GM23338 (cell line): Measurements from ENCODE around the gene ERVH48-1. TPM values are rescaled to one million over a fixed set of nuclear protein-coding genes. Genes with fewer than 3 reads are reported as not detected.

Source experiments
- ATAC-seq: fragments of 200-7000 bp; cut with Tn5 transposase; 3 replicates; pipeline ENCODE4 v1.9.1; 2020
- DNase-seq: peaks from one replicate; pipeline ENCODE4 v3.0.0-alpha.2; 2015; ENCODE audit warnings: low spot score
- H2AFZ ChIP-seq: fragments of 200-600 bp; sonication (generic); 2 replicates; pipeline ENCODE4 v1.8.0; 2016; ENCODE audit warnings: antibody characterized with exemption, mild to moderate bottlenecking, moderate library complexity
- H3F3A ChIP-seq: fragments of 200-600 bp; sonication (generic); replicated peaks from 2 replicates; pipeline ENCODE4 v1.8.0; 2017; ENCODE audit warnings: antibody characterized with exemption, mixed run types, low read depth
- H3K27ac ChIP-seq: fragments of 200-600 bp; sonication (generic); 2 replicates; pipeline ENCODE4 v1.6.1; 2016; ENCODE audit warnings: low read depth
- H3K27me3 ChIP-seq: fragments of 200-600 bp; sonication (generic); 2 replicates; pipeline ENCODE4 v1.8.0; 2016; ENCODE audit warnings: mild to moderate bottlenecking, mixed run types, moderate library complexity; ENCODE audit not compliant: insufficient read depth
- H3K36me3 ChIP-seq: fragments of 200-600 bp; sonication (generic); 2 replicates; pipeline ENCODE4 v1.8.0; 2016; ENCODE audit warnings: mild to moderate bottlenecking; ENCODE audit not compliant: insufficient read depth
- H3K4me1 ChIP-seq: fragments of 200-600 bp; sonication (generic); 2 replicates; pipeline ENCODE4 v1.8.0; 2016; ENCODE audit warnings: mild to moderate bottlenecking, moderate library complexity; ENCODE audit not compliant: insufficient read depth
- H3K4me2 ChIP-seq: fragments of 200-600 bp; sonication (generic); 2 replicates; pipeline ENCODE4 v1.7.1; 2017; ENCODE audit warnings: mixed run types
- H3K4me3 ChIP-seq: fragments of 200-600 bp; sonication (generic); 2 replicates; pipeline ENCODE4 v1.6.1; 2016; ENCODE audit warnings: mixed run types
- H3K79me2 ChIP-seq: fragments of 200-600 bp; sonication (generic); replicated peaks from 2 replicates; pipeline ENCODE4 v1.8.0; 2017; ENCODE audit warnings: mild to moderate bottlenecking; ENCODE audit not compliant: insufficient read depth
- H3K9me2 ChIP-seq: fragments of 200-600 bp; sonication (generic); 2 replicates; pipeline ENCODE4 v1.8.0; 2017; ENCODE audit not compliant: insufficient read depth
- H4K20me1 ChIP-seq: fragments of 200-600 bp; sonication (generic); replicated peaks from 2 replicates; pipeline ENCODE4 v1.8.0; 2017; ENCODE audit warnings: mild to moderate bottlenecking; ENCODE audit not compliant: insufficient read depth
- H3K27ac Mint-ChIP-seq: 2 replicates; pipeline ENCODE4 v1.8.0; 2020; ENCODE audit warnings: inconsistent platforms, mild to moderate bottlenecking, moderate library complexity, mixed read lengths
- H3K27me3 Mint-ChIP-seq: 3 replicates; pipeline ENCODE4 v1.8.0; 2022; ENCODE audit warnings: low read depth, mild to moderate bottlenecking, moderate library complexity, mixed read lengths, inconsistent platforms; ENCODE audit not compliant: insufficient read depth, poor library complexity
- H3K36me3 Mint-ChIP-seq: 3 replicates; pipeline ENCODE4 v1.8.0; 2021; ENCODE audit warnings: low read depth, mild to moderate bottlenecking, inconsistent platforms, moderate library complexity, mixed read lengths
- H3K4me1 Mint-ChIP-seq: 3 replicates; pipeline ENCODE4 v1.8.0; 2020; ENCODE audit warnings: mild to moderate bottlenecking, inconsistent platforms, mixed read lengths
- H3K4me3 Mint-ChIP-seq: 3 replicates; pipeline ENCODE4 v1.8.0; 2021; ENCODE audit warnings: moderate library complexity, mild to moderate bottlenecking, inconsistent platforms, mixed read lengths
- H3K9me3 Mint-ChIP-seq: 3 replicates; pipeline ENCODE4 v1.8.0; 2020; ENCODE audit warnings: moderate library complexity, mild to moderate bottlenecking, inconsistent platforms, mixed read lengths
- CREB1 ChIP-seq: fragments of 250-450 bp; sonication (Bioruptor Pico); IDR thresholded peaks from 2 replicates; pipeline ENCODE4 v1.5.0; 2020; ENCODE audit warnings: low read depth, mild to moderate bottlenecking, moderate library complexity
- CTCF ChIP-seq, 2 experiments: fragments of 200-600 bp in 1 of 2; sonication (generic) in 1 of 2; conservative IDR thresholded peaks; 2 replicates each; pipeline versions ENCODE4 v1.5.1 to v1.6.1; 2016 to 2017; ENCODE audit warnings: antibody characterized with exemption in 2 of 2, low read depth in 2 of 2, mild to moderate bottlenecking in 2 of 2, moderate library complexity in 1 of 2
- ETS1 ChIP-seq: IDR thresholded peaks from 2 replicates; pipeline ENCODE4 v1.6.1; 2016; ENCODE audit warnings: antibody characterized with exemption
- EZH2 ChIP-seq: fragments of 200-600 bp; sonication (generic); IDR thresholded peaks from one replicate; pipeline ENCODE4 v1.8.0; 2017; ENCODE audit warnings: antibody characterized with exemption, mild to moderate bottlenecking, low read depth; ENCODE audit not compliant: unreplicated experiment
- EZH2phosphoT487 ChIP-seq: fragments of 200-600 bp; sonication (generic); IDR thresholded peaks from one replicate; pipeline ENCODE4 v1.8.1; 2018; ENCODE audit warnings: antibody characterized with exemption; ENCODE audit not compliant: unreplicated experiment
- JUNB ChIP-seq: IDR thresholded peaks from one replicate; pipeline ENCODE4 v1.6.1; 2016; ENCODE audit warnings: antibody characterized with exemption; ENCODE audit not compliant: unreplicated experiment
- NANOG ChIP-seq: IDR thresholded peaks from 2 replicates; pipeline ENCODE4 v1.6.1; 2016; ENCODE audit warnings: antibody characterized with exemption, borderline replicate concordance
- POLR2AphosphoS5 ChIP-seq: IDR thresholded peaks from 2 replicates; pipeline ENCODE4 v1.6.1; 2016; ENCODE audit warnings: antibody characterized with exemption, low read depth
- REST ChIP-seq: IDR thresholded peaks from one replicate; pipeline ENCODE4 v1.6.1; 2018; ENCODE audit warnings: antibody characterized with exemption; ENCODE audit not compliant: unreplicated experiment
- STAT1 ChIP-seq: IDR thresholded peaks from one replicate; pipeline ENCODE4 v1.6.1; 2016; ENCODE audit warnings: antibody characterized with exemption; ENCODE audit not compliant: unreplicated experiment
- ZNF114 ChIP-seq: fragments of 250-450 bp; sonication (Bioruptor Pico); IDR thresholded peaks from 2 replicates; pipeline ENCODE4 v1.5.0; 2020; ENCODE audit warnings: mild to moderate bottlenecking, moderate library complexity
- ZNF331 ChIP-seq: fragments of 250-450 bp; sonication (Bioruptor Pico); IDR thresholded peaks from 2 replicates; pipeline ENCODE4 v1.5.0; 2020; ENCODE audit warnings: low read depth, mild to moderate bottlenecking, moderate library complexity
- ZNF462 ChIP-seq: fragments of 250-450 bp; sonication (Bioruptor Pico); IDR thresholded peaks from 2 replicates; pipeline ENCODE4 v1.5.0; 2020; ENCODE audit warnings: mild to moderate bottlenecking, moderate library complexity
- polyA plus RNA-seq: library from polyadenylated mRNA; unstranded; fragments of >200 nt; fragmentation: Nextera tagmentation; extraction: Ambion mirVana; gene quantifications from 2 replicates; pipeline ENCODE4 v1.2.1, GENCODE V29; 2016
- total RNA-seq: library from RNA; depleted of rRNA; stranded (reverse); fragments of >200 nt; shearing (Covaris generic); gene quantifications from 2 replicates; pipeline ENCODE4 v1.2.3, GENCODE V29; 2014

The ERVH48-1 gene
- total and polyA plus RNA-seq, 2 experiments from 2014 or later = 31.7 to 37.0 TPM

- Histone ChIP-seq H3K4me1 (no peaks in the 10 kb centered on the region), H3K4me2 (no peak overlapping the region), H3K27ac (no peak overlapping the region), H3K9me2 (no peaks in the 10 kb centered on the region), H3K79me2 (peaks cover 22% of the 10 kb centered on the region), H3K27me3 (no peaks in the 10 kb centered on the region), H3K4me3 (no peak overlapping the region), H2AFZ (no peak overlapping the region), H3K36me3 (peaks cover 37% of the 10 kb centered on the region), H3F3A (no peaks in the 10 kb centered on the region), H4K20me1 (peaks cover 11% of the 10 kb centered on the region)
- H3K27me3 Mint-ChIP-seq = no peaks in the 10 kb centered on the region
- H3K4me1 Mint-ChIP-seq = no peaks in the 10 kb centered on the region; the same call in 2 of the 3 replicates
- no peak overlapping the region for H3K27ac Mint-ChIP-seq
- no peak for DNase-seq
- no peaks in the 10 kb centered on the region for H3K9me3 Mint-ChIP-seq
- H3K4me3 Mint-ChIP-seq = no peak overlapping the region
- ATAC-seq = no peak
- TF ChIP-seq ZNF462 (no peak), ETS1 (no peak), EZH2phosphoT487 (no peak), CTCF (conservative IDR thresholded peaks at IDR 0.05; ENCODE audit: low read depth in 2 of 2) (no peak), POLR2AphosphoS5 (no peak), NANOG (no peak), EZH2 (no peak), STAT1 (no peak), ZNF114 (CRISPR knock-in tag) (no peak), JUNB (no peak), ZNF331 (no peak), CREB1 (CRISPR knock-in tag) (no peak), REST (no peak)
- H3K36me3 Mint-ChIP-seq = peaks cover 62% of the 10 kb centered on the region
Measured at GRCh38 chr21:42900446-42900845, 25.0 kb downstream of the ERVH48-1 start.
